VCaP (cell line): Measurements from ENCODE around the gene TACC3.

Source experiments
- H3K27ac ChIP-seq: fragments of 450-650 bp; 2 replicates; pipeline ENCODE4 v1.5.1; 2017
- CTCF ChIP-seq: fragments of 450-650 bp; conservative IDR thresholded peaks from 2 replicates; pipeline ENCODE4 v1.5.1; 2017; ENCODE audit warnings: mild to moderate bottlenecking, moderate library complexity

The TACC3 gene

GRCh38 chr4:1770245-1770644 is 48.9 kb downstream of the TACC3 start:
- no peak overlapping the region for H3K27ac ChIP-seq
- no peak for TF ChIP-seq CTCF

GRCh38 chr4:1770791-1771231 is 49.5 kb downstream of the TACC3 start:
- H3K27ac ChIP-seq, result no peak overlapping the region
- TF ChIP-seq CTCF, result no peak

GRCh38 chr4:1771555-1772305 is 50.4 kb downstream of the TACC3 start:
- no peak overlapping the region for H3K27ac ChIP-seq
- no peak for TF ChIP-seq CTCF

GRCh38 chr4:1772853-1773538 is 51.7 kb downstream of the TACC3 start:
- H3K27ac ChIP-seq, result no peak overlapping the region
- TF ChIP-seq CTCF, result no peak

- H3K27ac ChIP-seq, result no peak overlapping the region
These were observed 52.4 kb downstream of the TACC3 start for GRCh38 chr4:1773754-1774153.

GRCh38 chr4:1775731-1776500 is 54.6 kb downstream of the TACC3 start:
- no peak overlapping the region for H3K27ac ChIP-seq
- no peak for TF ChIP-seq CTCF

More at GRCh38 chr4:1773754-1774153, 52.4 kb downstream of the TACC3 start:
- no peak for TF ChIP-seq CTCF
